OCI-LY1 (cell line): ENCODE results near the gene ANKRD31.

Experiments
- H2AFZ ChIP-seq: fragments of 200-600 bp; sonication (generic), shearing (Covaris generic); 2 replicates; pipeline ENCODE4 v1.6.0; 2014; ENCODE audit warnings: antibody characterized with exemption, mild to moderate bottlenecking, low read length
- H3F3A ChIP-seq: fragments of 200-600 bp; sonication (generic), shearing (Covaris generic); 2 replicates; pipeline ENCODE4 v1.6.0; 2014; ENCODE audit warnings: mild to moderate bottlenecking, antibody characterized with exemption, low read length, moderate library complexity; ENCODE audit not compliant: insufficient read depth
- H3K27ac ChIP-seq: fragments of 200-600 bp; sonication (generic); 2 replicates; pipeline ENCODE4 v1.5.1; 2014; ENCODE audit warnings: low read length, mixed run types, mild to moderate bottlenecking, low read depth; ENCODE audit not compliant: poor library complexity, severe bottlenecking
- H3K27me3 ChIP-seq: fragments of 200-600 bp; sonication (generic); 2 replicates; pipeline ENCODE4 v1.6.0; 2014; ENCODE audit warnings: antibody characterized with exemption, mild to moderate bottlenecking, low read length, moderate library complexity; ENCODE audit not compliant: insufficient read depth
- H3K36me3 ChIP-seq: fragments of 200-600 bp; sonication (generic); 2 replicates; pipeline ENCODE4 v1.6.1; 2014; ENCODE audit warnings: mild to moderate bottlenecking, antibody characterized with exemption, low read length, moderate library complexity, mixed read lengths; ENCODE audit not compliant: insufficient read depth
- H3K4me1 ChIP-seq: fragments of 200-600 bp; sonication (generic); 2 replicates; pipeline ENCODE4 v1.5.1; 2014; ENCODE audit warnings: mild to moderate bottlenecking, low read length, moderate library complexity; ENCODE audit not compliant: insufficient read depth, severe bottlenecking
- H3K4me2 ChIP-seq: fragments of 200-600 bp; sonication (generic), shearing (Covaris generic); 2 replicates; pipeline ENCODE4 v1.6.1; 2014; ENCODE audit warnings: low read length
- H3K4me3 ChIP-seq: fragments of 200-600 bp; sonication (generic); 2 replicates; pipeline ENCODE4 v1.5.1; 2014; ENCODE audit warnings: low read length, low read depth, mild to moderate bottlenecking, mixed read lengths; ENCODE audit not compliant: poor library complexity, severe bottlenecking
- H3K79me2 ChIP-seq: fragments of 200-600 bp; shearing (Covaris generic); 2 replicates; pipeline ENCODE4 v1.6.1; 2016; ENCODE audit warnings: mixed run types, low read length, mixed read lengths; ENCODE audit not compliant: insufficient read depth
- H3K9ac ChIP-seq: fragments of 200-600 bp; sonication (generic), shearing (Covaris generic); 2 replicates; pipeline ENCODE4 v1.6.1; 2014; ENCODE audit warnings: mild to moderate bottlenecking, low read length, mixed read lengths
- H3K9me2 ChIP-seq: fragments of 200-600 bp; sonication (generic), shearing (Covaris generic); 2 replicates; pipeline ENCODE4 v1.6.1; 2014; ENCODE audit warnings: low read depth, mild to moderate bottlenecking, low read length, mixed read lengths
- H3K9me3 ChIP-seq: fragments of 200-600 bp; shearing (Covaris generic); 2 replicates; pipeline ENCODE4 v1.6.1; 2014; ENCODE audit warnings: low read length, mixed read lengths
- H4K20me1 ChIP-seq: fragments of 200-600 bp; sonication (generic), shearing (Covaris generic); 2 replicates; pipeline ENCODE4 v1.6.0; 2016; ENCODE audit warnings: mild to moderate bottlenecking, low read length; ENCODE audit not compliant: insufficient read depth
- CTCF ChIP-seq: fragments of 200-600 bp; sonication (generic), shearing (Covaris generic); IDR thresholded peaks from 2 replicates; pipeline ENCODE4 v1.5.1; 2017; ENCODE audit warnings: mild to moderate bottlenecking, antibody characterized with exemption, low read length, moderate library complexity, mixed read lengths
- EZH2 ChIP-seq: fragments of 200-600 bp; sonication (generic), shearing (Covaris generic); IDR thresholded peaks from 2 replicates; pipeline ENCODE4 v1.8.0; 2017; ENCODE audit warnings: borderline replicate concordance, mixed run types, mild to moderate bottlenecking, antibody characterized with exemption, low read length, moderate library complexity, mixed read lengths

ANKRD31 gene

GRCh38 chr5:75047356-75047755 lies 189.3 kb downstream of the ANKRD31 start:
- Histone ChIP-seq H3K9ac (no peak overlapping the region), H3K27ac (no peak overlapping the region), H3K4me1 (no peaks in the 10 kb centered on the region), H4K20me1 (no peaks in the 10 kb centered on the region), H3F3A (no peaks in the 10 kb centered on the region), H3K9me2 (no peaks in the 10 kb centered on the region), H2AFZ (no peak overlapping the region), H3K4me3 (no peak overlapping the region), H3K79me2 (no peaks in the 10 kb centered on the region), H3K9me3 (no peaks in the 10 kb centered on the region), H3K27me3 (no peaks in the 10 kb centered on the region), H3K36me3 (no peaks in the 10 kb centered on the region), H3K4me2 (no peak overlapping the region)
- TF ChIP-seq CTCF, result no peak
- no peak for TF ChIP-seq EZH2

GRCh38 chr5:75046366-75047142 lies 190.1 kb downstream of the ANKRD31 start:
- Histone ChIP-seq H3K9me3 (no peaks in the 10 kb centered on the region), H3F3A (no peaks in the 10 kb centered on the region), H3K36me3 (no peaks in the 10 kb centered on the region), H3K27me3 (no peaks in the 10 kb centered on the region), H3K27ac (no peak overlapping the region), H3K9ac (no peak overlapping the region), H3K4me1 (no peaks in the 10 kb centered on the region), H4K20me1 (no peaks in the 10 kb centered on the region), H3K4me3 (no peak overlapping the region), H3K9me2 (no peaks in the 10 kb centered on the region), H2AFZ (no peak overlapping the region), H3K4me2 (no peak overlapping the region), H3K79me2 (no peaks in the 10 kb centered on the region)
- TF ChIP-seq CTCF (no peak), EZH2 (no peak)

- Histone ChIP-seq H2AFZ (no peak overlapping the region), H3K27ac (no peak overlapping the region), H3K9me2 (no peaks in the 10 kb centered on the region), H3K9ac (no peak overlapping the region), H3K27me3 (no peaks in the 10 kb centered on the region), H3F3A (no peaks in the 10 kb centered on the region), H3K4me3 (no peak overlapping the region), H3K4me1 (no peaks in the 10 kb centered on the region), H4K20me1 (no peaks in the 10 kb centered on the region), H3K4me2 (no peak overlapping the region), H3K79me2 (no peaks in the 10 kb centered on the region), H3K36me3 (no peaks in the 10 kb centered on the region), H3K9me3 (no peaks in the 10 kb centered on the region)
- TF ChIP-seq EZH2 (no peak), CTCF (no peak)
Observed at GRCh38 chr5:75045071-75045470, 191.6 kb downstream of the ANKRD31 start.
